HCT116 (cell line): ENCODE measurements around the gene PREPL.

Experiments
- CTCF ChIP-seq, 3 experiments: fragments of 200-600 bp in 1 of 3; sonication (generic) in 1 of 3; IDR thresholded peaks in 2 of 3; conservative IDR thresholded peaks in 1 of 3; 2 replicates each; pipeline ENCODE4 v1.5.1; 2012 to 2017; ENCODE audit warnings: low read depth in 2 of 3, low read length in 2 of 3, antibody characterized with exemption in 1 of 3, borderline replicate concordance in 1 of 3, control low read depth in 1 of 3, mild to moderate bottlenecking in 1 of 3, mixed read lengths in 1 of 3, mixed run types in 1 of 3, moderate library complexity in 1 of 3; ENCODE audit not compliant: insufficient read depth in 1 of 3
- EZH2 ChIP-seq: fragments of 200-600 bp; sonication (generic); IDR thresholded peaks from 2 replicates; pipeline ENCODE4 v1.6.1; 2017; ENCODE audit warnings: antibody characterized with exemption, mixed run types
- FOSL1 ChIP-seq: IDR thresholded peaks from 2 replicates; pipeline ENCODE4 v1.6.1; 2012; ENCODE audit warnings: low read depth
- JUND ChIP-seq: IDR thresholded peaks from 2 replicates; pipeline ENCODE4 v1.6.1; 2012
- POLR2A ChIP-seq: IDR thresholded peaks from 2 replicates; pipeline ENCODE4 v1.7.0; 2011; ENCODE audit warnings: borderline replicate concordance; ENCODE audit not compliant: insufficient read depth, insufficient read length; ENCODE audit errors: extremely low read depth
- POLR2AphosphoS5 ChIP-seq: IDR thresholded peaks from 2 replicates; pipeline ENCODE4 v1.6.1; 2011; ENCODE audit warnings: mild to moderate bottlenecking, low read depth, low read length, moderate library complexity
- SIN3A ChIP-seq: IDR thresholded peaks from 2 replicates; pipeline ENCODE4 v1.6.1; 2012; ENCODE audit warnings: low read depth
- ZNF274 ChIP-seq: fragments of 200-500 bp; sonication (Bioruptor generic); IDR thresholded peaks from 2 replicates; pipeline ENCODE4 v1.6.1; 2014; ENCODE audit warnings: mild to moderate bottlenecking, low read depth, low read length, inconsistent platforms
- TF ChIP-seq, protein P1 (sequence below): IDR thresholded peaks from 2 replicates; pipeline ENCODE4 v1.6.1; 2012

DNA sequence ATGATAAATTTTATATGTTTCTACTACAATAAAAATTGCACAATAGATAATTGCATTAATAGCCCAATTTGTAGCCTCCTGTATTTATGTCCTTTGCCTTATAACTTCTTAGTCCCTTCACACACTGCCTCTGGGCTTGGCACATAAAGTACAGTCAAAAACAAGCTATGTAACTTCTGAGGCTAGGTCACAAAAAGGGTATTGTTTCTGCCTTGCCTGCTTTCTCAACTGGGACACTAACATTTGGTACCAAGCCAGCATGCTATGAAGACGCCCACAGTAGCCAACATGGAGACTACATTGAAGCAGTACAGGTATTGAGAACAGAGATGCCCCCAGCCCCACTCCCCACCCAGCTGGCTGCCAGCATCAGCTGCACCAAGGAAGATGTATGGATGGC lies 91.5 kb downstream of the PREPL start:
- TF ChIP-seq CTCF (IDR thresholded peaks at IDR 0.05 in 2 of 3, conservative IDR thresholded peaks at IDR 0.05 in 1 of 3; ENCODE audit: borderline replicate concordance in 1 of 3, insufficient read depth in 1 of 3, low read depth in 2 of 3, low read length in 2 of 3) (no peak), EZH2 (no peak), POLR2A (no peak), POLR2AphosphoS5 (no peak), FOSL1 (no peak), SIN3A (no peak), JUND (no peak), ZNF274 (no peak)
- TF ChIP-seq, protein P1, sequence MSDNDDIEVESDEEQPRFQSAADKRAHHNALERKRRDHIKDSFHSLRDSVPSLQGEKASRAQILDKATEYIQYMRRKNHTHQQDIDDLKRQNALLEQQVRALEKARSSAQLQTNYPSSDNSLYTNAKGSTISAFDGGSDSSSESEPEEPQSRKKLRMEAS, result no peak
